ENCODE data around the gene FOXE3.

GRCh38 chr1:47396671-47397196 is 19.4 kb upstream of the FOXE3 start:
- TF ChIP-seq, protein P1, sequence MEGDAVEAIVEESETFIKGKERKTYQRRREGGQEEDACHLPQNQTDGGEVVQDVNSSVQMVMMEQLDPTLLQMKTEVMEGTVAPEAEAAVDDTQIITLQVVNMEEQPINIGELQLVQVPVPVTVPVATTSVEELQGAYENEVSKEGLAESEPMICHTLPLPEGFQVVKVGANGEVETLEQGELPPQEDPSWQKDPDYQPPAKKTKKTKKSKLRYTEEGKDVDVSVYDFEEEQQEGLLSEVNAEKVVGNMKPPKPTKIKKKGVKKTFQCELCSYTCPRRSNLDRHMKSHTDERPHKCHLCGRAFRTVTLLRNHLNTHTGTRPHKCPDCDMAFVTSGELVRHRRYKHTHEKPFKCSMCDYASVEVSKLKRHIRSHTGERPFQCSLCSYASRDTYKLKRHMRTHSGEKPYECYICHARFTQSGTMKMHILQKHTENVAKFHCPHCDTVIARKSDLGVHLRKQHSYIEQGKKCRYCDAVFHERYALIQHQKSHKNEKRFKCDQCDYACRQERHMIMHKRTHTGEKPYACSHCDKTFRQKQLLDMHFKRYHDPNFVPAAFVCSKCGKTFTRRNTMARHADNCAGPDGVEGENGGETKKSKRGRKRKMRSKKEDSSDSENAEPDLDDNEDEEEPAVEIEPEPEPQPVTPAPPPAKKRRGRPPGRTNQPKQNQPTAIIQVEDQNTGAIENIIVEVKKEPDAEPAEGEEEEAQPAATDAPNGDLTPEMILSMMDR (IDR thresholded peaks at IDR 0.05 in 2 of 3, conservative IDR thresholded peaks at IDR 0.05 in 1 of 3; ENCODE audit: borderline replicate concordance in 1 of 3, insufficient read depth in 1 of 3, low read depth in 2 of 3, low read length in 2 of 3): no peak
- no peak for TF ChIP-seq ZFX (IDR thresholded peaks at IDR 0.05)
- TF ChIP-seq POLR2A (IDR thresholded peaks at IDR 0.05; ENCODE audit: borderline replicate concordance, extremely low read depth, insufficient read depth, insufficient read length): no peak
- TF ChIP-seq POLR2AphosphoS5 (IDR thresholded peaks at IDR 0.05; ENCODE audit: low read depth, low read length): no peak

Measured in HCT116 (cell line).